ENCODE data around the gene ASPSCR1. TPM values are rescaled to one million over a fixed set of nuclear protein-coding genes. Genes with fewer than 3 reads are reported as not detected.
A peak's percentile ranks its signal among the peaks of the same experiment; 100 is the strongest.

ASPSCR1 gene
- total RNA-seq, 2 experiments from 2014 or later, result 77.8 to 89.1 TPM

DNA sequence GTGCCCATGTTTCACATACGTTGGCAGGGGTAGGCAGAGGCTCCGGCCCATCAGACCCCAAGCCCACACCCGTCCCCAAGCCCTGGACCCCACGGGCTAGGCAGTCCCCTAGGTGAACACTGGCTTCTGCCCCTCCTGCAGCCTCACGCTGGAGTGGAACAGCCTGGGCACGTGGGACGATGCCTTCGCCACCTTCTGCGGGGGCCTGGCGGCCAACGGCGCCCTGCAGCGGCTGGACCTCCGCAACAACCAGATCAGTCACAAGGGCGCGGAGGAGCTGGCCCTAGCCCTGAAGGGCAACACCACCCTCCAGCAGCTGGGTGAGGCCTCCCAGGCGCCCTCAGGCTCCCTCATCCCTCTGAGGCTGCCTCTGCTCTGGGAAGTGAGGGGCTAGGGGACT is 47.4 kb downstream of the ASPSCR1 start:
- CTCF ChIA-PET (ENCODE audit: unreplicated experiment), result no interaction called here
- no peaks in the 10 kb centered on the region for H3K9me3 ChIP-seq (ENCODE audit: low read length)
- DNase-seq (ENCODE audit: low spot score), result no peak
- POLR2A ChIA-PET, result interaction anchor here (0.9 kb wide), 1 partner anchor 13 kb away, joined by 3 read pairs; the partner anchor contains the start of gene DCXR
- BruUV-seq (replicated peaks), result no TSS peak
- peak overlapping the region; percentile 84; the same call in 1 of the 2 replicates for H3K4me2 ChIP-seq (ENCODE audit: low read length)
- intact Hi-C loops (cut with micrococcal nuclease; ENCODE audit: unreplicated experiment), result no loop called here
- peaks cover 12% of the 10 kb centered on the region; the same call in 1 of the 2 replicates for H3K79me2 ChIP-seq (ENCODE audit: insufficient read depth, low read depth, low read length)
- TF ChIP-seq, protein P1, sequence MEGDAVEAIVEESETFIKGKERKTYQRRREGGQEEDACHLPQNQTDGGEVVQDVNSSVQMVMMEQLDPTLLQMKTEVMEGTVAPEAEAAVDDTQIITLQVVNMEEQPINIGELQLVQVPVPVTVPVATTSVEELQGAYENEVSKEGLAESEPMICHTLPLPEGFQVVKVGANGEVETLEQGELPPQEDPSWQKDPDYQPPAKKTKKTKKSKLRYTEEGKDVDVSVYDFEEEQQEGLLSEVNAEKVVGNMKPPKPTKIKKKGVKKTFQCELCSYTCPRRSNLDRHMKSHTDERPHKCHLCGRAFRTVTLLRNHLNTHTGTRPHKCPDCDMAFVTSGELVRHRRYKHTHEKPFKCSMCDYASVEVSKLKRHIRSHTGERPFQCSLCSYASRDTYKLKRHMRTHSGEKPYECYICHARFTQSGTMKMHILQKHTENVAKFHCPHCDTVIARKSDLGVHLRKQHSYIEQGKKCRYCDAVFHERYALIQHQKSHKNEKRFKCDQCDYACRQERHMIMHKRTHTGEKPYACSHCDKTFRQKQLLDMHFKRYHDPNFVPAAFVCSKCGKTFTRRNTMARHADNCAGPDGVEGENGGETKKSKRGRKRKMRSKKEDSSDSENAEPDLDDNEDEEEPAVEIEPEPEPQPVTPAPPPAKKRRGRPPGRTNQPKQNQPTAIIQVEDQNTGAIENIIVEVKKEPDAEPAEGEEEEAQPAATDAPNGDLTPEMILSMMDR (conservative IDR thresholded peaks at IDR 0.05; ENCODE audit: low read length), result no peak
- TF ChIP-seq EZH2phosphoT487 (IDR thresholded peaks at IDR 0.05; ENCODE audit: borderline replicate concordance, low read depth, low read length), result no peak
- no peaks in the 10 kb centered on the region for H3K36me3 ChIP-seq (ENCODE audit: insufficient read depth, low read length)
- H4K20me1 ChIP-seq (ENCODE audit: insufficient read depth, low read length), result no peaks in the 10 kb centered on the region
- no peak overlapping the region for H3K4me3 ChIP-seq (ENCODE audit: low read depth, low read length, poor library complexity, severe bottlenecking)
- H3K4me1 ChIP-seq (ENCODE audit: insufficient read depth, low read length, poor library complexity, severe bottlenecking), result peaks cover 27% of the 10 kb centered on the region
- H2AFZ ChIP-seq (ENCODE audit: low read length), result no peak overlapping the region
- no peaks in the 10 kb centered on the region for H3K9me2 ChIP-seq (ENCODE audit: insufficient read depth, low read length)
- H3K27ac ChIP-seq (ENCODE audit: low read depth, low read length, poor library complexity, severe bottlenecking), result no peak overlapping the region

DNA sequence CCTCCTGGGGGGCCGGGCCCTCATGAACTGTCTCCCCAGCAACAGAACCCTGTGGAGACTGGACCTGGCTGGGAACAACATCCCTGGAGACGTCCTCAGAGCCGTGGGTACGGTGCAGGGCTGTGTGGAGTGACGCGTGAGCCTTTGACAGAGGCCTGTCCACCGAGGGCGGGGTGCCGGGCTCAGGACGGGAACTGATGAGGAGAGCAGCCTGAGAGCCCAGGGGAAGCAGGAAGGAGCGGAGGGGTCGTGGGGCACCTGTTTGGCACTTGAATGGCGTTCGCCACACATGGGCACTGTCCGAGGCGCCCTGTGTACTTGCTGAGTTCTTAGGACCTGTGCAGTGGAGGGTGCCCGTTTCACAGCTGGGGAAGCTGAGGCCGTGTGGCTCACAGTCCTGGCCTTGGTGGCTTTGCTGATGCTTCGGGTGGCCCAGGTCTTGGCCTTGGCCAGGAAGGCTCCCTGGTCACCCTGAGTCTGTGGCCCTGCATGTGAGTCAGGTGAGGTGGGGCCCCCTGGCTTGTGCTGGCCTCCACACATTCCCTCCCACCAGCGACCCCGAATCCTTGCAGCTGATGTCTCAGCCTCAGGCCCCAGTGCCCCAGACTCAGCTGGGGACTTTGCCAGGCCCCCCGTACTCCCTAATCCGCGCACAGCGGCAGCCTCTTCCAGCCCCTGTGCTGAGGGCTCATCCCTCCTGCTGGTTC is 48.1 kb downstream of the ASPSCR1 start:
- intact Hi-C loops (cut with micrococcal nuclease; ENCODE audit: unreplicated experiment), result no loop called here
- no peak overlapping the region for H3K4me2 ChIP-seq (ENCODE audit: low read length)
- POLR2A ChIA-PET, result no interaction called here
- no peak overlapping the region for H2AFZ ChIP-seq (ENCODE audit: low read length)
- peaks cover 12% of the 10 kb centered on the region; the same call in 1 of the 2 replicates for H3K79me2 ChIP-seq (ENCODE audit: insufficient read depth, low read depth, low read length)
- CTCF ChIA-PET (ENCODE audit: unreplicated experiment), result interaction anchor here (0.6 kb wide), 1 partner anchor 97 kb away, joined by 3 read pairs; no protein-coding TSS in a partner anchor
- H3K9me2 ChIP-seq (ENCODE audit: insufficient read depth, low read length), result no peaks in the 10 kb centered on the region
- H3K9me3 ChIP-seq (ENCODE audit: low read length), result no peaks in the 10 kb centered on the region
- DNase-seq (ENCODE audit: low spot score), result no peak
- H3K36me3 ChIP-seq (ENCODE audit: insufficient read depth, low read length), result no peaks in the 10 kb centered on the region
- H3K4me1 ChIP-seq (ENCODE audit: insufficient read depth, low read length, poor library complexity, severe bottlenecking), result peaks cover 25% of the 10 kb centered on the region
- no peak overlapping the region for H3K27ac ChIP-seq (ENCODE audit: low read depth, low read length, poor library complexity, severe bottlenecking)
- no TSS peak for BruUV-seq (replicated peaks)
- H4K20me1 ChIP-seq (ENCODE audit: insufficient read depth, low read length), result no peaks in the 10 kb centered on the region
- TF ChIP-seq, protein P1 (conservative IDR thresholded peaks at IDR 0.05; ENCODE audit: low read length), result no peak
- no peak for TF ChIP-seq EZH2phosphoT487 (IDR thresholded peaks at IDR 0.05; ENCODE audit: borderline replicate concordance, low read depth, low read length)
- no peak overlapping the region for H3K4me3 ChIP-seq (ENCODE audit: low read depth, low read length, poor library complexity, severe bottlenecking)

DNA sequence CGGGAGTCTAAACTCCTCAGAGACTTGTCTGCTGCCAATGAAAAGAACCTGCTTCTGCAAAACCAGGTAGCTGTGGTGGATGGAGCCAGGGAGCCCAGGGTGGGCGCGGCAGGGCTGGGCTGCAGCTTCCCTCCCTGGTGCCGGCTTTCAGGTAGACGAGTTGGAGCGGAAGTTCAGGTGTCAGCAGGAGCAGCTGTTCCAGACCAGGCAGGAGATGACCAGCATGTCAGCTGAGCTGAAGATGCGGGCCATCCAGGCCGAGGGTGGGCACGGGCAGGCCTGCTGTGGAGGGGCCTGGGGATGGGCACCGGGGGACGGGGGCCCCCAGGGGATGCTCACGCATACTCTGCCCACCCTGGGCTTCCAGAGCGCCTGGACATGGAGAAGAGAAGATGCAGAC is 50.8 kb downstream of the ASPSCR1 start:
- Histone ChIP-seq H3K9me3 (ENCODE audit: low read length) (no peaks in the 10 kb centered on the region), H3K27ac (ENCODE audit: low read depth, low read length, poor library complexity, severe bottlenecking) (no peak overlapping the region), H2AFZ (ENCODE audit: low read length) (no peak overlapping the region), H3K79me2 (ENCODE audit: insufficient read depth, low read depth, low read length) (no peaks in the 10 kb centered on the region), H3K36me3 (ENCODE audit: insufficient read depth, low read length) (no peaks in the 10 kb centered on the region), H3K4me2 (ENCODE audit: low read length) (no peak overlapping the region), H4K20me1 (ENCODE audit: insufficient read depth, low read length) (no peaks in the 10 kb centered on the region), H3K4me3 (ENCODE audit: low read depth, low read length, poor library complexity, severe bottlenecking) (no peak overlapping the region), H3K9me2 (ENCODE audit: insufficient read depth, low read length) (no peaks in the 10 kb centered on the region), H3K4me1 (ENCODE audit: insufficient read depth, low read length, poor library complexity, severe bottlenecking) (peaks cover 20% of the 10 kb centered on the region)
- no peak for TF ChIP-seq EZH2phosphoT487 (IDR thresholded peaks at IDR 0.05; ENCODE audit: borderline replicate concordance, low read depth, low read length)
- TF ChIP-seq, protein P1 (conservative IDR thresholded peaks at IDR 0.05; ENCODE audit: low read length), result no peak
- ChIA-PET POLR2A (no interaction called here), CTCF (ENCODE audit: unreplicated experiment) (no interaction called here)
- no TSS peak for BruUV-seq (replicated peaks)
- no peak for DNase-seq (ENCODE audit: low spot score)
- intact Hi-C loops (cut with micrococcal nuclease; ENCODE audit: unreplicated experiment), result no loop called here
